CD14-positive monocyte (primary cell): Measurements from ENCODE around the gene KRT72. TPM values are rescaled to one million over a fixed set of nuclear protein-coding genes. Genes with fewer than 3 reads are reported as not detected.

Source experiments
- DNase-seq, 3 donors: peaks; one replicate each; pipeline ENCODE4 v3.0.0-alpha.2; 2011 to 2022
- H2AFZ ChIP-seq: 2 replicates; pipeline ENCODE4 v1.6.0; 2012; ENCODE audit warnings: mild to moderate bottlenecking, low read depth, low read length, inconsistent platforms; ENCODE audit not compliant: insufficient read depth, poor library complexity, severe bottlenecking
- H3K27ac ChIP-seq, 2 donors: 1 replicate in 1 of 2; 2 replicates in 1 of 2; pipeline ENCODE4 v1.5.1; 2012 to 2013; ENCODE audit warnings: low read length in 2 of 2, control low read depth in 1 of 2, inconsistent platforms in 1 of 2, low read depth in 1 of 2, mild to moderate bottlenecking in 1 of 2
- H3K27me3 ChIP-seq, 2 donors: one replicate each; pipeline versions ENCODE4 v1.6.0 to v1.6.1; 2011 to 2013; ENCODE audit warnings: low read length in 2 of 2; ENCODE audit not compliant: control insufficient read depth in 2 of 2, insufficient read depth in 2 of 2
- H3K36me3 ChIP-seq, 2 donors: replicated peaks in 1 of 2; 1 replicate in 1 of 2; 2 replicates in 1 of 2; pipeline versions ENCODE4 v1.5.1 to v1.6.1; 2012 to 2013; ENCODE audit warnings: low read length in 2 of 2, control low read depth in 1 of 2, inconsistent platforms in 1 of 2, mild to moderate bottlenecking in 1 of 2; ENCODE audit not compliant: insufficient read depth in 2 of 2, control insufficient read depth in 1 of 2
- H3K4me1 ChIP-seq, 2 donors: 1 replicate in 1 of 2; 2 replicates in 1 of 2; pipeline versions ENCODE4 v1.5.1 to v1.6.1; 2012 to 2013; ENCODE audit warnings: low read length in 2 of 2, control low read depth in 1 of 2, inconsistent platforms in 1 of 2, mild to moderate bottlenecking in 1 of 2, moderate library complexity in 1 of 2; ENCODE audit not compliant: insufficient read depth in 2 of 2, control insufficient read depth in 1 of 2
- H3K4me2 ChIP-seq: replicated peaks from 2 replicates; pipeline ENCODE3; 2012; ENCODE audit warnings: low read length, moderate library complexity, mild to moderate bottlenecking; ENCODE audit not compliant: poor library complexity, severe bottlenecking; ENCODE audit errors: extremely low read depth
- H3K4me3 ChIP-seq, 3 experiments: fragments of 200-600 bp in 1 of 3; sonication (generic) in 1 of 3; replicated peaks in 1 of 3; 1 replicate in 2 of 3; 2 replicates in 1 of 3; pipeline ENCODE4 v1.5.1; 2011 to 2013; ENCODE audit warnings: low read length in 3 of 3, mild to moderate bottlenecking in 3 of 3, control low read depth in 2 of 3, low read depth in 2 of 3, inconsistent platforms in 1 of 3, moderate library complexity in 1 of 3
- H3K79me2 ChIP-seq: 2 replicates; pipeline ENCODE4 v1.6.0; 2012; ENCODE audit warnings: mild to moderate bottlenecking, control low read depth, inconsistent platforms, low read length, moderate library complexity; ENCODE audit not compliant: insufficient read depth
- H3K9ac ChIP-seq: 2 replicates; pipeline ENCODE4 v1.6.0; 2017; ENCODE audit warnings: low read length, mild to moderate bottlenecking; ENCODE audit not compliant: insufficient read depth, poor library complexity, severe bottlenecking
- H3K9me3 ChIP-seq, 2 donors: replicated peaks in 1 of 2; 1 replicate in 1 of 2; 2 replicates in 1 of 2; pipeline versions ENCODE4 v1.5.1 to v1.6.1; 2012 to 2013; ENCODE audit warnings: low read length in 2 of 2, control low read depth in 1 of 2; ENCODE audit not compliant: control insufficient read depth in 1 of 2, insufficient read depth in 1 of 2
- H4K20me1 ChIP-seq: 2 replicates; pipeline ENCODE4 v1.6.0; 2012; ENCODE audit warnings: mild to moderate bottlenecking, low read length, control low read depth, moderate library complexity; ENCODE audit not compliant: insufficient read depth
- H3K27ac Mint-ChIP-seq, 7 donors: one replicate each; pipeline ENCODE4 v1.8.0; 2020; ENCODE audit warnings: mild to moderate bottlenecking in 7 of 7, mixed read lengths in 7 of 7, moderate library complexity in 6 of 7, inconsistent platforms in 2 of 7
- H3K27me3 Mint-ChIP-seq, 3 donors: one replicate each; pipeline ENCODE4 v1.8.0; 2021 to 2022; ENCODE audit warnings: low read depth in 3 of 3, mild to moderate bottlenecking in 3 of 3, mixed read lengths in 3 of 3, moderate library complexity in 3 of 3, inconsistent platforms in 1 of 3
- H3K36me3 Mint-ChIP-seq, 2 donors: one replicate each; pipeline ENCODE4 v1.8.0; 2020; ENCODE audit warnings: mixed read lengths in 2 of 2, inconsistent platforms in 1 of 2, mild to moderate bottlenecking in 1 of 2
- H3K4me1 Mint-ChIP-seq: one replicate; pipeline ENCODE4 v1.8.0; 2020; ENCODE audit warnings: mild to moderate bottlenecking, mixed read lengths
- H3K4me3 Mint-ChIP-seq, 2 donors: one replicate each; pipeline ENCODE4 v1.8.0; 2020; ENCODE audit warnings: mild to moderate bottlenecking in 2 of 2, mixed read lengths in 2 of 2, moderate library complexity in 1 of 2
- H3K9me3 Mint-ChIP-seq, 7 donors: one replicate each; pipeline ENCODE4 v1.8.0; 2020 to 2022; ENCODE audit warnings: mixed read lengths in 7 of 7, mild to moderate bottlenecking in 6 of 7, moderate library complexity in 6 of 7, inconsistent platforms in 2 of 7
- CTCF ChIP-seq: fragments of 200-600 bp; IDR thresholded peaks from one replicate; pipeline ENCODE4 v1.8.0; 2022; ENCODE audit warnings: antibody characterized with exemption, mild to moderate bottlenecking
- WGBS: methylation state at CpG from one replicate; pipeline ENCODE4 v1.1.5; 2013; ENCODE audit warnings: missing lambda C conversion rate; ENCODE audit not compliant: insufficient coverage; 5-methylcytosine and 5-hydroxymethylcytosine counted together
- intact Hi-C, 2 donors: fragments of 100-400 bp; cut with micrococcal nuclease; formaldehyde crosslinking; loops; one replicate each; pipeline versions ENCODE4 v1.15.0 to v1.15.1; 2023
- polyA plus RNA-seq, 3 donors: library from polyadenylated mRNA; depleted of rRNA in 1 of 3; unstranded in 2 of 3; stranded (reverse) in 1 of 3; fragments of 300-500 nt in 2 of 3; fragments of >200 nt in 1 of 3; fragmentation: Illumina TruSeq in 2 of 3; gene quantifications; 1 replicate in 2 of 3; 2 replicates in 1 of 3; pipeline ENCODE4 v1.2.3, GENCODE V29; 2012 to 2021

The KRT72 gene
- polyA plus RNA-seq, 3 donors, result not detected

DNA sequence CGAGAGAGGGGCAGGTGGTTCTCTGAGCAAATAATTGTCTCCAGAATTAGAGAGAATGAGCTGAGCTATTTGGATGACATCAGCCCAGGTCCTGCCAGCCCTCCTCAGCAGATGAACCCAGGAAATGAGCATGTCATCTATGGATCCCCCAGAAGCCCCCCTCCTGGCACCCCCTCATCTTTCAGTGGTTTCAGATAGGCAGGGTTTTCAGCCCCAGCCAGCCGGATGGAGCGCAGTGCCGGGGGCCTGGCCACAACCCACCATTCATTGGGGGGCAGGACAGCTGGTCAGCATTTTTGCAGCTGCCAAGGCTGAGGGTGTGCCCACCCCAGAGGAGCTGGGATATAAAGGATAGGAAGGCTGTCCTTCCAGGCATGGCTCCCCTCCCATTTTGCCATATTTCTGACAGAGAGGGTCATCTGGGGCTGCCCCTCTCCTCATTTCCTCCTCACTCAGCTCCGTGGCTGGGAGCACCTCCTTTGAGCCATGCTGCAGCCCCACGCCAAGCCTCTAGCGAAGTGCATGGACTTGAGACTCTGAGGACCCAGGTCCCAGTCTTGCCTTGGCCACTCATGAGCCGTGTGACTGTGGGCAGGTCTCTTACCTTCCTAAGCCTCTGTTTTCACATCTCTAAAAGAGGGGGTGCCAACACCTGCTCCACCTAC is 42.4 kb downstream of the KRT72 start:
- no peak overlapping the region for H3K9ac ChIP-seq
- no peaks in the 10 kb centered on the region for H3K4me1 ChIP-seq
- no peaks in the 10 kb centered on the region for H3K27me3 ChIP-seq
- H3K4me1 Mint-ChIP-seq, result no peaks in the 10 kb centered on the region
- H3K36me3 Mint-ChIP-seq, result no peaks in the 10 kb centered on the region
- H4K20me1 ChIP-seq, result no peaks in the 10 kb centered on the region
- H3K27ac Mint-ChIP-seq, result no peak overlapping the region
- H3K4me3 Mint-ChIP-seq, result no peak overlapping the region
- H3K36me3 ChIP-seq, result no peaks in the 10 kb centered on the region
- DNase-seq, result no peak
- WGBS, result 79% methylated on average over 6 of the region's 8 CpGs
- peaks cover 0 to 19% (median 17%) of the 10 kb centered on the region in 3 donors for H3K27me3 Mint-ChIP-seq
- no peaks in the 10 kb centered on the region for H3K9me3 ChIP-seq
- no peak overlapping the region for H2AFZ ChIP-seq
- H3K4me3 ChIP-seq, result no peak overlapping the region
- no peak for TF ChIP-seq CTCF
- no peak overlapping the region for H3K27ac ChIP-seq
- H3K79me2 ChIP-seq, result no peaks in the 10 kb centered on the region
- intact Hi-C loops, result no loop called here
- H3K9me3 Mint-ChIP-seq, result peaks cover 0 to 2% (median 0%) of the 10 kb centered on the region in 7 donors
- H3K4me2 ChIP-seq, result no peak overlapping the region

DNA sequence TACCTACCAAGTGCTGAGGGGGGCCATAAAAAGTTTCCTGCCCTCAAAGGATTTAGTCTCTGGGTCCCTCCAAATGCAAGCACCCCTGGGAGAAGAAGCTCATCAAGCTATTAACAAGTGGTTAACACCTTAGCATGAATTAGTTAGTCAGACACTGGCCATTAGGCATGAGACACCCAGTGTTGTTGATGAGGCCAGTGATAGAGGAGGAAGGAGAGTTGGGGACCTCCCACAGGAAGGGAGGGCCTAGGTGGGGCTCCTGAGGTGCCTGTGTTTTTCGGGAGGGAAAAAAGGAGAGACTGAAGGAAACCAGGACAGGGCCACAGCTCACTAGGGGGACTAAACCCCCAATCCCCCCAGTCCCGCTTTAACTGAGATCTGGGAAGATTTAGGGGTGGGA is 43.8 kb downstream of the KRT72 start:
- H3K27ac Mint-ChIP-seq, result no peak overlapping the region
- H3K4me1 ChIP-seq, result no peaks in the 10 kb centered on the region
- WGBS, result no CpG with 5 or more reads among the region's 2 CpGs
- no peak overlapping the region for H2AFZ ChIP-seq
- H3K4me1 Mint-ChIP-seq, result no peaks in the 10 kb centered on the region
- no peak for TF ChIP-seq CTCF
- no peak overlapping the region for H3K4me3 Mint-ChIP-seq
- intact Hi-C loops, result no loop called here
- H3K4me2 ChIP-seq, result no peak overlapping the region
- H3K79me2 ChIP-seq, result no peaks in the 10 kb centered on the region
- DNase-seq, result no peak
- H3K9ac ChIP-seq, result no peak overlapping the region
- H4K20me1 ChIP-seq, result no peaks in the 10 kb centered on the region
- no peaks in the 10 kb centered on the region for H3K36me3 Mint-ChIP-seq
- H3K9me3 ChIP-seq, result no peaks in the 10 kb centered on the region
- no peaks in the 10 kb centered on the region for H3K36me3 ChIP-seq
- H3K27me3 ChIP-seq, result no peaks in the 10 kb centered on the region
- peaks cover 2 to 21% (median 17%) of the 10 kb centered on the region in 3 donors for H3K27me3 Mint-ChIP-seq
- H3K27ac ChIP-seq, result no peak overlapping the region
- H3K9me3 Mint-ChIP-seq, result peaks cover 0 to 3% (median 0%) of the 10 kb centered on the region in 7 donors
- no peak overlapping the region for H3K4me3 ChIP-seq
